OCI-LY1 (cell line): ENCODE results near the gene CCDC28A.

Experiments
- H2AFZ ChIP-seq: fragments of 200-600 bp; sonication (generic), shearing (Covaris generic); 2 replicates; pipeline ENCODE4 v1.6.0; 2014; ENCODE audit warnings: antibody characterized with exemption, mild to moderate bottlenecking, low read length
- H3F3A ChIP-seq: fragments of 200-600 bp; sonication (generic), shearing (Covaris generic); 2 replicates; pipeline ENCODE4 v1.6.0; 2014; ENCODE audit warnings: mild to moderate bottlenecking, antibody characterized with exemption, low read length, moderate library complexity; ENCODE audit not compliant: insufficient read depth
- H3K27ac ChIP-seq: fragments of 200-600 bp; sonication (generic); 2 replicates; pipeline ENCODE4 v1.5.1; 2014; ENCODE audit warnings: low read length, mixed run types, mild to moderate bottlenecking, low read depth; ENCODE audit not compliant: poor library complexity, severe bottlenecking
- H3K27me3 ChIP-seq: fragments of 200-600 bp; sonication (generic); 2 replicates; pipeline ENCODE4 v1.6.0; 2014; ENCODE audit warnings: antibody characterized with exemption, mild to moderate bottlenecking, low read length, moderate library complexity; ENCODE audit not compliant: insufficient read depth
- H3K36me3 ChIP-seq: fragments of 200-600 bp; sonication (generic); 2 replicates; pipeline ENCODE4 v1.6.1; 2014; ENCODE audit warnings: mild to moderate bottlenecking, antibody characterized with exemption, low read length, moderate library complexity, mixed read lengths; ENCODE audit not compliant: insufficient read depth
- H3K4me1 ChIP-seq: fragments of 200-600 bp; sonication (generic); 2 replicates; pipeline ENCODE4 v1.5.1; 2014; ENCODE audit warnings: mild to moderate bottlenecking, low read length, moderate library complexity; ENCODE audit not compliant: insufficient read depth, severe bottlenecking
- H3K4me2 ChIP-seq: fragments of 200-600 bp; sonication (generic), shearing (Covaris generic); 2 replicates; pipeline ENCODE4 v1.6.1; 2014; ENCODE audit warnings: low read length
- H3K4me3 ChIP-seq: fragments of 200-600 bp; sonication (generic); 2 replicates; pipeline ENCODE4 v1.5.1; 2014; ENCODE audit warnings: low read length, low read depth, mild to moderate bottlenecking, mixed read lengths; ENCODE audit not compliant: poor library complexity, severe bottlenecking
- H3K79me2 ChIP-seq: fragments of 200-600 bp; shearing (Covaris generic); 2 replicates; pipeline ENCODE4 v1.6.1; 2016; ENCODE audit warnings: mixed run types, low read length, mixed read lengths; ENCODE audit not compliant: insufficient read depth
- H3K9ac ChIP-seq: fragments of 200-600 bp; sonication (generic), shearing (Covaris generic); 2 replicates; pipeline ENCODE4 v1.6.1; 2014; ENCODE audit warnings: mild to moderate bottlenecking, low read length, mixed read lengths
- H3K9me2 ChIP-seq: fragments of 200-600 bp; sonication (generic), shearing (Covaris generic); 2 replicates; pipeline ENCODE4 v1.6.1; 2014; ENCODE audit warnings: low read depth, mild to moderate bottlenecking, low read length, mixed read lengths
- H3K9me3 ChIP-seq: fragments of 200-600 bp; shearing (Covaris generic); 2 replicates; pipeline ENCODE4 v1.6.1; 2014; ENCODE audit warnings: low read length, mixed read lengths
- H4K20me1 ChIP-seq: fragments of 200-600 bp; sonication (generic), shearing (Covaris generic); 2 replicates; pipeline ENCODE4 v1.6.0; 2016; ENCODE audit warnings: mild to moderate bottlenecking, low read length; ENCODE audit not compliant: insufficient read depth
- EZH2 ChIP-seq: fragments of 200-600 bp; sonication (generic), shearing (Covaris generic); IDR thresholded peaks from 2 replicates; pipeline ENCODE4 v1.8.0; 2017; ENCODE audit warnings: borderline replicate concordance, mixed run types, mild to moderate bottlenecking, antibody characterized with exemption, low read length, moderate library complexity, mixed read lengths
- TF ChIP-seq, protein P1 (sequence below): fragments of 200-600 bp; sonication (generic), shearing (Covaris generic); IDR thresholded peaks from 2 replicates; pipeline ENCODE4 v1.5.1; 2017; ENCODE audit warnings: mild to moderate bottlenecking, antibody characterized with exemption, low read length, moderate library complexity, mixed read lengths

The CCDC28A gene

GRCh38 chr6:138734585-138734984 is 39.0 kb upstream of the CCDC28A start:
- Histone ChIP-seq H2AFZ (no peak overlapping the region), H3K9me2 (no peaks in the 10 kb centered on the region), H3K27me3 (no peaks in the 10 kb centered on the region)

DNA sequence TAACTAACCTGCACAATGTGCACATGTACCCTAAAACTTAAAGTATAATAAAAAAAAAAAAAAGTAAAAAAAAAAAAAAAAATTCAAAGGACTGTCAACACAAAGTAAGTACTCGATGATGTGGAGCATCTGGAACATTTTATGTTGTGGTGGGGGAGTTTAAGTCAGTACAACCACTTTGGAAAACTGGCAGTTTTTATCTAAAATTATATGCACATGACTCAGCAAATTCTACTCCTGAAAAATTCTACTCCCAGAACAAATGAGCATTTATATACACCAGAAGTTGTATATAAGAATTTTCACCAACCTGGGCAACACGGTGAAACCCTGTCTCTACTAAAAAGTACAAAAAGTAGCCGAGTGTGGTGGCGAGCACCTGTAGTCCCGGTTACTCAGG is 36.9 kb upstream of the CCDC28A start:
- H3K9me3 ChIP-seq: no peaks in the 10 kb centered on the region
- no peaks in the 10 kb centered on the region for H3K9me2 ChIP-seq
- H3K4me2 ChIP-seq: no peak overlapping the region
- no peak overlapping the region for H2AFZ ChIP-seq
- H3K27ac ChIP-seq: no peak overlapping the region
- H3K9ac ChIP-seq: no peak overlapping the region
- H3K79me2 ChIP-seq: no peaks in the 10 kb centered on the region
- no peaks in the 10 kb centered on the region for H3K27me3 ChIP-seq
- no peaks in the 10 kb centered on the region for H3K4me1 ChIP-seq
- H3K4me3 ChIP-seq: no peak overlapping the region
- no peaks in the 10 kb centered on the region for H3F3A ChIP-seq
- H3K36me3 ChIP-seq: no peaks in the 10 kb centered on the region
- H4K20me1 ChIP-seq: no peaks in the 10 kb centered on the region
- TF ChIP-seq EZH2: no peak
- TF ChIP-seq, protein P1, sequence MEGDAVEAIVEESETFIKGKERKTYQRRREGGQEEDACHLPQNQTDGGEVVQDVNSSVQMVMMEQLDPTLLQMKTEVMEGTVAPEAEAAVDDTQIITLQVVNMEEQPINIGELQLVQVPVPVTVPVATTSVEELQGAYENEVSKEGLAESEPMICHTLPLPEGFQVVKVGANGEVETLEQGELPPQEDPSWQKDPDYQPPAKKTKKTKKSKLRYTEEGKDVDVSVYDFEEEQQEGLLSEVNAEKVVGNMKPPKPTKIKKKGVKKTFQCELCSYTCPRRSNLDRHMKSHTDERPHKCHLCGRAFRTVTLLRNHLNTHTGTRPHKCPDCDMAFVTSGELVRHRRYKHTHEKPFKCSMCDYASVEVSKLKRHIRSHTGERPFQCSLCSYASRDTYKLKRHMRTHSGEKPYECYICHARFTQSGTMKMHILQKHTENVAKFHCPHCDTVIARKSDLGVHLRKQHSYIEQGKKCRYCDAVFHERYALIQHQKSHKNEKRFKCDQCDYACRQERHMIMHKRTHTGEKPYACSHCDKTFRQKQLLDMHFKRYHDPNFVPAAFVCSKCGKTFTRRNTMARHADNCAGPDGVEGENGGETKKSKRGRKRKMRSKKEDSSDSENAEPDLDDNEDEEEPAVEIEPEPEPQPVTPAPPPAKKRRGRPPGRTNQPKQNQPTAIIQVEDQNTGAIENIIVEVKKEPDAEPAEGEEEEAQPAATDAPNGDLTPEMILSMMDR: no peak

More at GRCh38 chr6:138734585-138734984, 39.0 kb upstream of the CCDC28A start:
- Histone ChIP-seq H3K9me3 (no peaks in the 10 kb centered on the region), H3K9ac (no peak overlapping the region), H3K4me2 (no peak overlapping the region), H4K20me1 (no peaks in the 10 kb centered on the region), H3K79me2 (no peaks in the 10 kb centered on the region), H3K36me3 (no peaks in the 10 kb centered on the region), H3K4me1 (no peaks in the 10 kb centered on the region), H3F3A (no peaks in the 10 kb centered on the region), H3K4me3 (no peak overlapping the region), H3K27ac (no peak overlapping the region)
- TF ChIP-seq EZH2: no peak
- TF ChIP-seq, protein P1: no peak

DNA sequence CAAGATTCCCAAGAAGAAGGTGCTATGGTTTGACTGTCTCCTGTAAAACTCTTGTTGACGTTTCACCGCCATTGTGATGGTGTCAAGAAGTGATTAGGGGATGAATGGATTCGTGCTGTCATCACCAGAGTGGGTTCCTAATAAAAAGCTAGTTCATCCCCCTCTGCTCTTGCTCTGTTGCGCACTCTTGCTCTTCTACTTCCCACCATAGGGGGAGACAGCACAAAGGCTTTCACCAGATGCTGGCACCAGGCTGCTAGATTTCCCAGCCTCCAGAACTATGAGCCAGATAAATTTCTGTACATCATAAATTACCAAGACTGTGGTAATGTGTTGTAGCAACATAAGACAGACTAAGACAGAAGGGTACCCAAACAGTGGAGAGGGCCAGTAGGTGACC is 21.6 kb upstream of the CCDC28A start:
- Histone ChIP-seq H3K27ac (no peak overlapping the region), H3K4me3 (no peak overlapping the region), H3F3A (no peaks in the 10 kb centered on the region), H3K27me3 (no peaks in the 10 kb centered on the region), H3K4me1 (no peaks in the 10 kb centered on the region), H3K79me2 (no peaks in the 10 kb centered on the region), H2AFZ (no peak overlapping the region), H4K20me1 (no peaks in the 10 kb centered on the region), H3K9ac (no peak overlapping the region), H3K36me3 (no peaks in the 10 kb centered on the region), H3K9me3 (no peaks in the 10 kb centered on the region), H3K4me2 (no peak overlapping the region), H3K9me2 (no peaks in the 10 kb centered on the region)
- TF ChIP-seq EZH2: no peak
- TF ChIP-seq, protein P1: peak; percentile 30; the same call in 1 of the 2 replicates
